Fibroblast of peridontal ligament (primary cell): ENCODE measurements around the gene PRLHR.

Source experiments
- DNase-seq: peaks from one replicate; pipeline ENCODE4 v3.0.0-alpha.2; 2010; ENCODE audit errors: extremely low read depth

PRLHR gene

GRCh38 chr10:118563373-118563890 lies 32.0 kb downstream of the PRLHR start:
- DNase-seq, result no peak

- no peak for DNase-seq
Observed at GRCh38 chr10:118562851-118563250, 32.6 kb downstream of the PRLHR start.

DNA sequence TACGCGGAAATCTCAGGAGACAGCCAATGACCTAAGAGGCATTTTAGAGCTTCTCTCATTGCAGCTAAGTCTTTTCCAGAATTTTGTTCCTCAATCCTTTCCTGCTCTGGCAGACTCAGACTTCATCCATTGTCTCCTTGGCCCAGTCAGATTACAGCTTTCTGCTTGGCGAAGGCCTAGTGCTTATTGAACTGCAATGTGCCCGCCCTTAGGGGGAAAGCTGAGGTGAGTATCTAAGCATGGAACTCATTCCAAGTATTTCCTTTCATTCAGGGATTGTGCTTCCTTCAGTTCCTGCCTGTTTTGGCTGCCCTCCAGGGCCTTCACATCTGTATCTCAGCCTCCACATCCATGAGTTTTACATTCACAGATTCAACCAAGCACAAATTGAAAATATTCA lies 37.5 kb downstream of the PRLHR start:
- no peak for DNase-seq

DNA sequence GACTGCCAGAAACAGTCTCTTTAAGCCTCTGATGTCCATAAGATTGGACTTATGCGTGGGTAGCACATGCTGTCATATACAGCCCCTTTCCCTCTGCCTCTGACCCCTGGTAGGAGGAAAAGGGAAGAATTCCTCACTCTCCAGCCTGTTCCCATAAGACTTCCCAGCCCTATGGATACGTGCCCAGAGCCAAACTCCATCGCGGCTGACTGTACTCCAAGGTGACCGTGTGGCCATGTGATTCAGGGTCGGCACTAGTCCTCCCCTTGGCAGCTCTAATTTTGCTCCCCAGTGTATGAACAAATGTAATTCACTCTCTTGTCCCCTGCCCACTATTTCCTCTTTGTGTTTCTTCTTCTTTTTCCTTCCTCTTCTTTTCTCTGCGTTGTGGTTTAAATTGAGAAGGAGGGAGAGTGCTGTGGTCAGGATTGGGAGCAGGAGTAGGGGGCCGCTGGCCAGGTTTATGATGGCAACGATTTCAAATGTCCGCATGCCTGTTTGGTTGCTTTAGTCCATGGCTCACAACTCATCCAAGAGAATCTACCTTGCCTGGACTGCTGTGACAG lies 43.8 kb downstream of the PRLHR start:
- DNase-seq, result no peak

DNA sequence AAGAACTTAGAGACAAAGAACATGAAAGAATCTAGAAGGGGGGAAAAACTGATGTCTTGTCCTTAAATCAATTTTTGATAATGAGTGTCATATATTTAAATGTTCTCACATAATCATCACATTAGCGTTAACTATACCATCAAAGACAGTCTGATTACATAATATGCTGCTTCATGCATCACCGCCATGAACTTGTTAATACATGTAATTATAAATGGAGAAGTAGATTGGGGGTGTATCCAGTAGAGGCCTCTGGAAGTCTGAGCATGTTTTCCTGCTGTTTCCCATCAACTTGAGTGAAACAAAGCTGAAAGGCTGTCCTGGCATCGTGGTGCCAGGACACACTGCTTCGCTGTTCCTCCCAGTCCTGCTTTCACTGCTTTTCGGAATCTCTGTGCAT lies 48.2 kb downstream of the PRLHR start:
- no peak for DNase-seq

DNA sequence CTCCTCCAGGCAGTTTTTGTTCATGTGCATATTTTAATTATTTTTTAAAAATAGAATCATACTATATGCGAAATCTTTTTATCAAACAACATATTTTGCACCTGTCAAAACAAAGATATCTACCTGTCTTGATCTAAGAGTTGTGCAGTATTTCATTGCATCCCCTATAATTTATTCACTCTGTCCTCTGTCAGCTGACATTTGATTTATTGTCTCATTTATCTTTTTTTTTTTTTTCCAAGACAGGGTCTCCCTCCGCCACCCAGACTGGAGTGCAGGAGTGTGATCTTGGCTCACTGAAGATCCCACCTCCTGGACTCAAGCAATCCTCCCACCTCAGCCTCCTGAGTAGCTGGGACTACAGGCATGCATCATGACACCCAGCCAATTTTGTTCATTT lies 49.0 kb downstream of the PRLHR start:
- DNase-seq, result no peak

DNA sequence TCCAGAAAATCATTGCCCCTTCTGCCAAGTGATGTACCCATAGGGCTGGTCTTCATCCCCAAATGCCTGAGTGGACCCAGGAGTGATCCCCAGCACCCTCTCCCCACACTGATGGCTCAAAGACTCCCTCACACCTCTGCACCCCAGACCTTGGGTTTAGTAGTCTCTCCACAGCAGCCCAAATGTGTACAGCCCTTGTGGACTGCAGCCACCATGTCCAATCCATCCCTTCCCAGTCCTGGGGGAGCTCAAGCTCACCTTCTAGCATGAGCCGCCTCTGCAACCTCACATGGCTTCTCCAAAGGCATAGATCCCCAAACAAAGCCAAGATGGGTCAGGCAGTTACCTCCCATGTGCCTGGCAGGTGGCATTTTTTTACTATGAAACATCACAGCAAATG lies 50.1 kb downstream of the PRLHR start:
- no peak for DNase-seq

DNA sequence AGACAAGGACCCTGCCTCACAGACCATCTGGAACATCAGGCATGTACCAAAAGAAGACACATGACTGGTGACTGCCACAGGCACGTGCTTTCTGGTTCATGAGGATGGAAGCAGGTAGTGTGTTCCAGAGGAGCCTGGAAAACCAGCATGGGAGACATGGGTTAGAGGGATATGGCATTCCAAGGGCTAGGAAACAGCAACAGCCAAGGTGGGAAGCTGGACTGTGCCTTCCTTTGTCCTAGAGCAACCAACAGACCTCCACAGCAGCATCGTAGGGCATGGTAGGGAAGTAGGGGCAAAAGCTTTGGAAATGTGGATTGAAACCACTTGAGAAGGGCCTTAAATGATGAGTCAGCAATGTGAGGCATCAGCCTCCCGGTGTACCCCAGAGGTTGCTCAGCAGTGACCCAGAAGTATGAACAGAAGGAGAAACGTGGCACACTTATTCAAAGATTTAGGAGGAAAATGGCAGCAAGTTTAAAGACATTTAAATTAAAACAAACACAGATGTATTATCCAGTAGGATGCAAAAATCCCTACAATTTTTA lies 51.0 kb downstream of the PRLHR start:
- no peak for DNase-seq

DNA sequence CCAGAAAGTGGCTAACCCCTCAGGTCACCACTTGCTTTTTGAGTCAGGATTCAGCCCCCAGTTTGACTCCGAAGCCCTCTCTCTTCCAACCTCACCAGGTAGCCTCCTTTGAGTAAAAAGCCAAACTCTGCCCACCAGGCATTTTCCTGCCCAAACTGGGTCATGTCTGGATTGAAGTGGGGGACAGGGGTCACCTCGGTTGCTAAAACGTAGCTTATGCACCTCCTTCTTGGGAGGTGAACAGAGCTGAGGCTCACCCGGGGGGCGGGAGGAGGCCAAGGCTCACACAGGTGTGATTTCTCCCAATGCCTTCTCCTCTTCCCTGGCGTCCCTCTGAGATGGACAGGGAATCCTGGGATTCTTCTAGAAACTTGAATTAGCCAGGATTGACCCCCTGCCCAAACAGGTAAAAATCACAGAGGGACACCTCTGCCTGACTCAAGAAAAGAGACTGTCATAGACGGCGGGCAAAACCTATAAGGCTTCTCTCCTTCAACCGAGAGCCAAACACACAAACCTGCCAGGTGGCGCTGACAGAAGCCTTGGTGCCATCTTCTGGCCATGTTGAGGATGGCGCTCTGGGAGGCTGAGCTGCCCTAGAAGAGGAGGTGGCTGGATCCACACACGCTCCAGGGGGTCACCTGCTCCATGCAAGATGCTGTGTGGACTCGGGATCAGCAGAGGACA lies 51.6 kb downstream of the PRLHR start:
- peak; percentile 10 for DNase-seq

- no peak for DNase-seq
Observed at GRCh38 chr10:118542745-118543144, 52.7 kb downstream of the PRLHR start.

GRCh38 chr10:118542205-118542604 lies 53.2 kb downstream of the PRLHR start:
- DNase-seq, result no peak

DNA sequence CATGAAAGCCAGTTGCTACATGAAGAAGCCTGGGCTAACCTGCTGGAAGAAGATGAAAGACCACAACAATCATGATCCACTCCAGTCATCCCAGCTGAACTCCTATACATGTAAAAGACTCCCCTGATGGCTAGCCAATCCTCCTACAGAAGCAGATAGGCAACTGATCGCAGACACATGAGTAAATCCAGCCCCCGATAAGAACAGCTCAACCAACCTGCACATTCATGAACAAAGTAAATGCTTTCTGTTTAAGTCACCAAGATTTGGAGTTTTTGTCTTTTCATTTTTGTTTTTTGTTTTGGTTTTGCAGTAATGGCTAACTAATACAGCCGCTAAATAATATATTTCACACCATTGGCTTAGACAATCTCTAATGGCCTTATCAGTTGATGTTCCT lies 53.7 kb downstream of the PRLHR start:
- no peak for DNase-seq
